SK-N-SH (cell line): ENCODE results near the gene TFPT. TPM values are rescaled to one million over a fixed set of nuclear protein-coding genes. Genes with fewer than 3 reads are reported as not detected.

Experiments used
- CTCF ChIA-PET: fragments of 300-600, 350-600 bp; formaldehyde crosslinking; extraction: SDS; loops from one replicate; lab custom pipeline; 2021; lab: Yijun Ruan, JAX
- POLR2A ChIA-PET: fragments of 350-600 bp; sonication (Branson Sonifier 250); formaldehyde crosslinking; extraction: SDS; loops from one replicate; lab custom pipeline; 2020; ENCODE audit warnings: antibody characterized with exemption, inconsistent platforms; lab: Yijun Ruan, JAX
- DNase-seq: peaks from one replicate; pipeline ENCODE4 v3.0.0; 2012
- H2AFZ ChIP-seq: fragments of 200-600 bp; sonication (generic); 2 replicates; pipeline ENCODE4 v1.8.1; 2016; ENCODE audit warnings: antibody characterized with exemption, mild to moderate bottlenecking, low read depth
- H3F3A ChIP-seq: fragments of 200-600 bp; sonication (generic); replicated peaks from 2 replicates; pipeline ENCODE3; 2016; ENCODE audit warnings: antibody characterized with exemption, mild to moderate bottlenecking; ENCODE audit not compliant: insufficient read depth
- H3K27ac ChIP-seq, 2 experiments: fragments of 200-500 bp in 1 of 2; fragments of 200-600 bp in 1 of 2; sonication (Bioruptor generic) in 1 of 2; sonication (generic), shearing (Covaris generic) in 1 of 2; 2 replicates each; pipeline versions ENCODE4 v1.5.1 to v1.6.1; 2014 to 2016; ENCODE audit warnings: low read depth in 2 of 2, inconsistent platforms in 1 of 2, low read length in 1 of 2, mild to moderate bottlenecking in 1 of 2, mixed read lengths in 1 of 2
- H3K27me3 ChIP-seq: fragments of 200-600 bp; sonication (generic), shearing (Covaris generic); 2 replicates; pipeline ENCODE4 v1.6.1; 2016; ENCODE audit warnings: mixed run types; ENCODE audit not compliant: insufficient read depth
- H3K36me3 ChIP-seq, 2 experiments: fragments of 200-500 bp in 1 of 2; fragments of 200-600 bp in 1 of 2; sonication (Bioruptor generic) in 1 of 2; sonication (generic) in 1 of 2; replicated peaks in 1 of 2; 2 replicates each; pipeline versions ENCODE3 to v1.5.1; 2014 to 2016; ENCODE audit warnings: low read length in 1 of 2, mild to moderate bottlenecking in 1 of 2; ENCODE audit not compliant: insufficient read depth in 2 of 2, control insufficient read depth in 1 of 2
- H3K4me1 ChIP-seq, 2 experiments: fragments of 200-500 bp in 1 of 2; fragments of 200-600 bp in 1 of 2; sonication (Bioruptor generic) in 1 of 2; sonication (generic), shearing (Covaris generic) in 1 of 2; 2 replicates each; pipeline versions ENCODE4 v1.5.1 to v1.6.1; 2014 to 2016; ENCODE audit warnings: low read depth in 1 of 2, low read length in 1 of 2, mixed run types in 1 of 2; ENCODE audit not compliant: insufficient read depth in 2 of 2, control insufficient read depth in 1 of 2
- H3K4me2 ChIP-seq: fragments of 200-600 bp; sonication (generic), shearing (Covaris generic); 2 replicates; pipeline ENCODE4 v1.6.1; 2017; ENCODE audit warnings: mixed run types
- H3K4me3 ChIP-seq, 2 experiments: fragments of 200-500 bp in 1 of 2; fragments of 200-600 bp in 1 of 2; sonication (Bioruptor generic) in 1 of 2; sonication (generic), shearing (Covaris generic) in 1 of 2; 2 replicates each; pipeline versions ENCODE4 v1.5.1 to v1.8.1; 2014 to 2016; ENCODE audit warnings: low read depth in 2 of 2, inconsistent platforms in 1 of 2, low read length in 1 of 2, mild to moderate bottlenecking in 1 of 2, mixed read lengths in 1 of 2, moderate library complexity in 1 of 2
- H3K79me2 ChIP-seq: fragments of 200-600 bp; sonication (generic); 2 replicates; pipeline ENCODE4 v1.8.1; 2017; ENCODE audit warnings: mild to moderate bottlenecking; ENCODE audit not compliant: insufficient read depth
- H3K9ac ChIP-seq: fragments of 200-600 bp; sonication (generic); 2 replicates; pipeline ENCODE4 v1.6.1; 2017; ENCODE audit warnings: mixed run types
- H3K9me2 ChIP-seq: fragments of 200-600 bp; sonication (generic); 2 replicates; pipeline ENCODE4 v1.6.1; 2017; ENCODE audit warnings: mixed run types
- H3K9me3 ChIP-seq: fragments of 200-600 bp; sonication (generic); 2 replicates; pipeline ENCODE4 v1.6.1; 2017; ENCODE audit warnings: mixed run types, mild to moderate bottlenecking, moderate library complexity
- H4K20me1 ChIP-seq: fragments of 200-600 bp; sonication (generic); 2 replicates; pipeline ENCODE4 v1.6.1; 2017; ENCODE audit warnings: mild to moderate bottlenecking, mixed run types; ENCODE audit not compliant: insufficient read depth
- CHD2 ChIP-seq: fragments of 150-350 bp; IDR thresholded peaks from 2 replicates; pipeline ENCODE4 v1.6.1; 2018; ENCODE audit warnings: low read length; ENCODE audit not compliant: partially characterized antibody
- FOSL2 ChIP-seq: IDR thresholded peaks from 2 replicates; pipeline ENCODE4 v1.4.0; 2012; ENCODE audit warnings: low read depth, mild to moderate bottlenecking, moderate library complexity, borderline replicate concordance
- FOXM1 ChIP-seq: IDR thresholded peaks from 2 replicates; pipeline ENCODE4 v1.4.0; 2012; ENCODE audit warnings: low read depth, mild to moderate bottlenecking
- MAX ChIP-seq: IDR thresholded peaks from 2 replicates; pipeline ENCODE4 v1.4.0; 2012; ENCODE audit warnings: low read depth
- MXI1 ChIP-seq: IDR thresholded peaks from 2 replicates; pipeline ENCODE4 v1.6.1; 2012; ENCODE audit warnings: mild to moderate bottlenecking, low read depth, low read length, improper control_type of control experiment
- PBX3 ChIP-seq: IDR thresholded peaks from 2 replicates; pipeline ENCODE4; 2012
- POLR2AphosphoS5 ChIP-seq: IDR thresholded peaks from 2 replicates; pipeline ENCODE4 v1.6.1; 2012; ENCODE audit warnings: low read depth, low read length
- RAD21 ChIP-seq: IDR thresholded peaks from 2 replicates; pipeline ENCODE4 v1.6.1; 2012; ENCODE audit warnings: mild to moderate bottlenecking, low read length
- SIN3A ChIP-seq: IDR thresholded peaks from 2 replicates; pipeline ENCODE4 v1.6.1; 2012; ENCODE audit warnings: low read depth, mild to moderate bottlenecking, low read length, moderate library complexity, borderline replicate concordance
- SMC3 ChIP-seq: IDR thresholded peaks from 2 replicates; pipeline ENCODE4 v1.6.1; 2012; ENCODE audit warnings: low read depth, low read length, improper control_type of control experiment
- TAF1 ChIP-seq: IDR thresholded peaks from 2 replicates; pipeline ENCODE4 v1.6.1; 2012; ENCODE audit warnings: low read depth, mild to moderate bottlenecking, low read length, moderate library complexity, borderline replicate concordance
- USF2 ChIP-seq: fragments of 150-350 bp; IDR thresholded peaks from 2 replicates; pipeline ENCODE4 v1.6.1; 2017; ENCODE audit warnings: antibody characterized with exemption, low read length, low read depth, borderline replicate concordance
- YY1 ChIP-seq: IDR thresholded peaks from 2 replicates; pipeline ENCODE4 v1.4.0; 2012; ENCODE audit warnings: low read depth, mild to moderate bottlenecking
- WGBS: methylation state at CpG from one replicate; pipeline ENCODE4 v1.1.6; 2017; ENCODE audit warnings: low lambda C conversion rate; 5-methylcytosine and 5-hydroxymethylcytosine counted together
- polyA plus RNA-seq, 3 experiments: library from polyadenylated mRNA; depleted of rRNA; stranded (reverse); fragments of >200 nt; gene quantifications; 2 replicates each; pipeline ENCODE4 v1.2.3, GENCODE V29; 2012

TFPT gene
- polyA plus RNA-seq, 1 of the 3 experiments (the other 2 are of a cell fraction): 49.7 TPM

GRCh38 chr19:54115109-54116063 is at the start of gene TFPT, which contains the start of gene PRPF31 (continued):
- TF ChIP-seq USF2 (no peak), POLR2AphosphoS5 (peak; percentile 91), CHD2 (peak; percentile 97), YY1 (peak; percentile 77), PBX3 (peak; percentile 15; the same call in 1 of the 2 replicates), MXI1 (peak; percentile 94), FOSL2 (no peak)

GRCh38 chr19:54165222-54165621 is 49.8 kb upstream of the TFPT start:
- ChIA-PET POLR2A (no interaction called here), CTCF (interaction anchor here (1.6 kb wide), 1 partner anchor 67 kb away, joined by 5 read pairs; no protein-coding TSS in a partner anchor)
- Histone ChIP-seq H3K9me3 (no peaks in the 10 kb centered on the region), H3K27me3 (no peaks in the 10 kb centered on the region), H3K4me1 (peaks cover 0 to 11% of the 10 kb centered on the region in 2 experiments; a peak in 1 of 4 replicates), H3F3A (no peaks in the 10 kb centered on the region), H2AFZ (no peak overlapping the region), H3K4me2 (no peak overlapping the region), H3K9ac (no peak overlapping the region), H3K4me3 (no peak overlapping the region), H4K20me1 (no peaks in the 10 kb centered on the region), H3K79me2 (peaks cover 9% of the 10 kb centered on the region; the same call in 1 of the 2 replicates), H3K27ac (no peak overlapping the region), H3K9me2 (no peaks in the 10 kb centered on the region), H3K36me3 (no peaks in the 10 kb centered on the region)
- 85% methylated on average over 25 of the region's 25 CpGs for WGBS
- DNase-seq: no peak
- TF ChIP-seq FOXM1 (no peak), MAX (no peak), SMC3 (no peak), TAF1 (no peak), SIN3A (no peak), RAD21 (no peak)
